Amniotic epithelial cell (primary cell): ENCODE measurements around the gene SLC25A15.
A peak's percentile ranks its signal among the peaks of the same experiment; 100 is the strongest.
"Not testable (repeated sequence)": the region's sequence is repeated elsewhere in the genome, so short reads cannot be mapped to it uniquely, and the experiment has no call there.

Source experiments
- DNase-seq: peaks from one replicate; pipeline ENCODE4 v3.0.0-alpha.2; 2010; ENCODE audit warnings: low read depth

SLC25A15 gene

GRCh38 chr13:40813667-40814454 lies 24.4 kb downstream of the SLC25A15 start:
- peak; percentile 49 for DNase-seq

- peak; percentile 27 for DNase-seq
These were observed 25.4 kb downstream of the SLC25A15 start for GRCh38 chr13:40814803-40815202.

- DNase-seq = no peak
These were observed 29.5 kb downstream of the SLC25A15 start for GRCh38 chr13:40818926-40819325.

- DNase-seq = no peak
These were observed 30.4 kb downstream of the SLC25A15 start for GRCh38 chr13:40819797-40820315.

- DNase-seq = not testable (repeated sequence)
These were observed 50.3 kb downstream of the SLC25A15 start for GRCh38 chr13:40839725-40840124.

- not testable (repeated sequence) for DNase-seq
These were observed 51.5 kb downstream of the SLC25A15 start for GRCh38 chr13:40840955-40841354.
